Stimulated activated naive B cell treated with anti-CD40 and anti-IgM and Interleukin-4, amounts not matched to agents 10 μg/mL and 1 μg/mL and 100 μg/mL, for 72 hours (primary cell): ENCODE results near the gene EOLA1.
"Not testable (repeated sequence)": the region's sequence is repeated elsewhere in the genome, so short reads cannot be mapped to it uniquely, and the experiment has no call there.

Experiments used
- ATAC-seq, 2 donors: fragments of 150-1000 bp; cut with Tn5 transposase; replicated peaks; 2 replicates each; pipeline ENCODE4 v1.10.0; 2021; ENCODE audit warnings: moderate library complexity in 1 of 2
- DNase-seq: peaks from one replicate; pipeline ENCODE4 v3.0.0; 2021
- H3K27ac Mint-ChIP-seq: one replicate; pipeline ENCODE4 v1.8.0; 2022; ENCODE audit warnings: mild to moderate bottlenecking, mixed read lengths
- H3K27me3 Mint-ChIP-seq, 2 donors: one replicate each; pipeline ENCODE4 v1.8.0; 2022; ENCODE audit warnings: mixed read lengths in 2 of 2
- H3K36me3 Mint-ChIP-seq, 2 donors: one replicate each; pipeline ENCODE4 v1.8.0; 2022; ENCODE audit warnings: mixed read lengths in 2 of 2, mild to moderate bottlenecking in 1 of 2
- H3K4me1 Mint-ChIP-seq, 2 donors: one replicate each; pipeline ENCODE4 v1.8.0; 2022; ENCODE audit warnings: mixed read lengths in 2 of 2, mild to moderate bottlenecking in 1 of 2
- H3K4me3 Mint-ChIP-seq, 2 donors: one replicate each; pipeline ENCODE4 v1.8.0; 2022; ENCODE audit warnings: mild to moderate bottlenecking in 2 of 2, mixed read lengths in 2 of 2, moderate library complexity in 1 of 2
- H3K9me3 Mint-ChIP-seq, 2 donors: one replicate each; pipeline ENCODE4 v1.8.0; 2022; ENCODE audit warnings: mixed read lengths in 2 of 2, mild to moderate bottlenecking in 1 of 2

The EOLA1 gene

GRCh38 chrX:149521438-149521837, 19.4 kb upstream of the EOLA1 start:
- H3K9me3 Mint-ChIP-seq, result no peaks in the 10 kb centered on the region
- H3K36me3 Mint-ChIP-seq, result no peaks in the 10 kb centered on the region
- no peak overlapping the region for H3K27ac Mint-ChIP-seq
- peaks cover 18 to 31% of the 10 kb centered on the region in 2 donors for H3K27me3 Mint-ChIP-seq
- DNase-seq (no peak), ATAC-seq (no peak)
- H3K4me1 Mint-ChIP-seq, result peaks cover 2 to 15% of the 10 kb centered on the region in 2 donors
- no peak overlapping the region for H3K4me3 Mint-ChIP-seq

- DNase-seq (no peak), ATAC-seq (no peak)
- peaks cover 13 to 31% of the 10 kb centered on the region in 2 donors for H3K27me3 Mint-ChIP-seq
- peaks cover 1 to 11% of the 10 kb centered on the region in 2 donors for H3K4me1 Mint-ChIP-seq
- H3K36me3 Mint-ChIP-seq, result no peaks in the 10 kb centered on the region
- H3K4me3 Mint-ChIP-seq, result no peak overlapping the region
- no peaks in the 10 kb centered on the region for H3K9me3 Mint-ChIP-seq
- H3K27ac Mint-ChIP-seq, result no peak overlapping the region
Observed at GRCh38 chrX:149522916-149523315, 17.9 kb upstream of the EOLA1 start.

DNA sequence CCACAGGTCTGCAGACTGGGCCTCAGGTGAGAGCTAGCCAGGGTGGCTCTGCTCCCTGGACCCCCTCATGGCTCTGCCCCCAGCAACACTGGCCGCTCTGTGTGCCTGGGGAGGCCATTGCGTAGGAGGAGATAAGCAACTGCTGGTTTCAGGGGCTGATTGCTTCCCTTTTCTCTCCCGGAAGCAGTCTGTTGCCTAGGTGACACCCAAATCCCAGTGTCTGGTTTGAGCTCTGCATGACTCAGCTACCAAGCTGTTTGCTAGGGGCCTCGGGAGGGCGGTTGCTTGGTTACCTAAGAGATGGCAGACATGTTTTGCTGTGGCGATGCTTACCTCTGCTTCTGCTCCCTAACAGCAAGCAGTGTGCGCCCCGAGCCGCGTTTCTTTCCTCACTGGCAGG, 15.4 kb upstream of the EOLA1 start:
- not testable (repeated sequence) for H3K4me3 Mint-ChIP-seq
- ATAC-seq, result peak; percentile 94 to 96
- H3K4me1 Mint-ChIP-seq, result peaks cover 1 to 11% of the 10 kb centered on the region in 2 donors

GRCh38 chrX:149525903-149526302, 14.9 kb upstream of the EOLA1 start:
- H3K9me3 Mint-ChIP-seq, H3K27me3 Mint-ChIP-seq, H3K36me3 Mint-ChIP-seq, DNase-seq: not testable (repeated sequence)
- Mint-ChIP-seq H3K27ac (peak overlapping the region; percentile 80), H3K4me3 (peak overlapping the region in 1 of 2 donors; percentile 8), H3K4me1 (peaks cover 3 to 14% of the 10 kb centered on the region in 2 donors)
- ATAC-seq, result peak; percentile 39 to 54

More for the DNA sequence above, 15.4 kb upstream of the EOLA1 start:
- H3K36me3 Mint-ChIP-seq, H3K9me3 Mint-ChIP-seq, H3K27ac Mint-ChIP-seq: not testable (repeated sequence)
- peak; percentile 63 for DNase-seq
- peaks cover 6 to 14% of the 10 kb centered on the region in 2 donors for H3K27me3 Mint-ChIP-seq

DNA sequence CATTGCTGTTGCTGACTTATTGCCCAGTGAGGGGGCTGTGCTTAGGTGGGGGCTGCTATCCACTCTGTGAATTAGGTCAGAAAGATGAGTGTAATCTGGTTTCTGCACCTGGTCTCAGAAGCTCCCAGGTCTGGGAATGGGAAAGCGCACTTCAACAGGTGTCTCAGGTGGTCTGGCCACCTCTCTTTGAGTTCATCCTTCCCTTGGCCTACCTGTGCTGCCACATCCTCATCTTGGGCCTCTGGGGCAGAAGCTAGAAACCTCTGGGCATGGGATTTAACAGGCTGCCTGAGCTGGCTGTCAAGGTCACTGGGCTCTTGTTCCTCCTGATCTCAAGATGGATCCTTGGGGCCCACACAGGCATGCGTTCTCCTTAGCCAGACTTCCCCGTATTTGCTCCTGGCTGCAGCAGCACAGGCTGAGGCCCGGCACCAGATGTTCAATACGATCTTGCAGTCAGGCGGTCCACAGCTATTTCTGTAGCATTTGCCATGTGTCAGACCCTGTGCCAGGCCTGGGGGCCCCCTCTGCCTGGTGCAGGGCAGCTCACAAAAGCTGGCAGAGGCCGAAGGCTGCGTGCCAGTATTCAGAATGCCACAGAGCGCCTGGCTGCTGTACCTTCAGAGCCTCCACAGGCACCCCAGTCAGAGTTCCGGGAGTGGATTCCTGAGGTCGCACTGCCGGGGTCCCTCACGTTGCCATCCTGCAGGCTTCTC, 14.3 kb upstream of the EOLA1 start:
- ATAC-seq, DNase-seq, H3K27me3 Mint-ChIP-seq, H3K36me3 Mint-ChIP-seq, H3K9me3 Mint-ChIP-seq: not testable (repeated sequence)
- Mint-ChIP-seq H3K27ac (peak overlapping the region; percentile 80), H3K4me1 (peaks cover 7 to 19% of the 10 kb centered on the region in 2 donors), H3K4me3 (peak overlapping the region in 1 of 2 donors; percentile 27)

- no peaks in the 10 kb centered on the region for H3K27me3 Mint-ChIP-seq
- DNase-seq (no peak), ATAC-seq (peak in 1 of 2 donors; percentile 10)
- peaks cover 16 to 32% of the 10 kb centered on the region in 2 donors for H3K4me1 Mint-ChIP-seq
- no peak overlapping the region for H3K4me3 Mint-ChIP-seq
- no peaks in the 10 kb centered on the region for H3K9me3 Mint-ChIP-seq
- H3K36me3 Mint-ChIP-seq, result peaks cover 6 to 12% of the 10 kb centered on the region in 2 donors
- H3K27ac Mint-ChIP-seq, result no peak overlapping the region
Observed at GRCh38 chrX:149527705-149528104, 13.1 kb upstream of the EOLA1 start.

- Mint-ChIP-seq H3K36me3 (peaks cover 7 to 12% of the 10 kb centered on the region in 2 donors), H3K4me1 (peaks cover 16 to 34% of the 10 kb centered on the region in 2 donors), H3K27me3 (no peaks in the 10 kb centered on the region), H3K27ac (no peak overlapping the region), H3K9me3 (no peaks in the 10 kb centered on the region), H3K4me3 (no peak overlapping the region)
- ATAC-seq, result no peak
- DNase-seq, result no peak
Observed at GRCh38 chrX:149528381-149528780, 12.4 kb upstream of the EOLA1 start.

GRCh38 chrX:149531599-149531998, 9.2 kb upstream of the EOLA1 start:
- no peaks in the 10 kb centered on the region for H3K27me3 Mint-ChIP-seq
- H3K4me1 Mint-ChIP-seq, result peaks cover 15 to 23% of the 10 kb centered on the region in 2 donors
- peak; percentile 95 to 96 for ATAC-seq
- H3K9me3 Mint-ChIP-seq, result no peaks in the 10 kb centered on the region
- H3K27ac Mint-ChIP-seq, result peak overlapping the region; percentile 47
- H3K36me3 Mint-ChIP-seq, result peaks cover 7 to 23% of the 10 kb centered on the region in 2 donors
- DNase-seq, result no peak
- peak overlapping the region in 1 of 2 donors; percentile 39 for H3K4me3 Mint-ChIP-seq

DNA sequence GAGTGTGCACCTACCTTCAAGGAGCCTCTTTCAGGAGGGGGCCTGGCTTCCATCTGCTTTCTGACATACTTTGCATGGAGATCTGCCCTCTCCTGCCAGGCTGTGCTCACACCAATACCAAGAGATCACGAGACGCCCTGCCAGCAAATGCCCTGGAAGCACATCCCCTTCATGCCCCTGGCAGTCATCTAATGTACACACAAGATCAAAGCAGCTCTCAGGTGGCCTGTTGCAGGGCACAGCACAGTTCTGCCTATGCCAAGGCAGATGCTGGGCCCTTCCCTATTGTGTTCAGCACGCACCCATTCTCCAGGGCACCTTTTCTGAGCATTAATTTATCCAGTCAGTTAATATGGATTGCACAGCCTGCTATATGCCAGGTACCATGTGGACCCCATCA, 7.9 kb upstream of the EOLA1 start:
- H3K27me3 Mint-ChIP-seq, H3K4me3 Mint-ChIP-seq, ATAC-seq, H3K27ac Mint-ChIP-seq, H3K9me3 Mint-ChIP-seq, DNase-seq: not testable (repeated sequence)
- H3K36me3 Mint-ChIP-seq, result peaks cover 7 to 23% of the 10 kb centered on the region in 2 donors
- H3K4me1 Mint-ChIP-seq, result peaks cover 15 to 23% of the 10 kb centered on the region in 2 donors

GRCh38 chrX:149533999-149534398, 6.8 kb upstream of the EOLA1 start:
- not testable (repeated sequence) for ATAC-seq, DNase-seq, H3K9me3 Mint-ChIP-seq, H3K27ac Mint-ChIP-seq, H3K27me3 Mint-ChIP-seq, H3K4me3 Mint-ChIP-seq
- peaks cover 15 to 25% of the 10 kb centered on the region in 2 donors for H3K4me1 Mint-ChIP-seq
- peaks cover 7 to 22% of the 10 kb centered on the region in 2 donors for H3K36me3 Mint-ChIP-seq

DNA sequence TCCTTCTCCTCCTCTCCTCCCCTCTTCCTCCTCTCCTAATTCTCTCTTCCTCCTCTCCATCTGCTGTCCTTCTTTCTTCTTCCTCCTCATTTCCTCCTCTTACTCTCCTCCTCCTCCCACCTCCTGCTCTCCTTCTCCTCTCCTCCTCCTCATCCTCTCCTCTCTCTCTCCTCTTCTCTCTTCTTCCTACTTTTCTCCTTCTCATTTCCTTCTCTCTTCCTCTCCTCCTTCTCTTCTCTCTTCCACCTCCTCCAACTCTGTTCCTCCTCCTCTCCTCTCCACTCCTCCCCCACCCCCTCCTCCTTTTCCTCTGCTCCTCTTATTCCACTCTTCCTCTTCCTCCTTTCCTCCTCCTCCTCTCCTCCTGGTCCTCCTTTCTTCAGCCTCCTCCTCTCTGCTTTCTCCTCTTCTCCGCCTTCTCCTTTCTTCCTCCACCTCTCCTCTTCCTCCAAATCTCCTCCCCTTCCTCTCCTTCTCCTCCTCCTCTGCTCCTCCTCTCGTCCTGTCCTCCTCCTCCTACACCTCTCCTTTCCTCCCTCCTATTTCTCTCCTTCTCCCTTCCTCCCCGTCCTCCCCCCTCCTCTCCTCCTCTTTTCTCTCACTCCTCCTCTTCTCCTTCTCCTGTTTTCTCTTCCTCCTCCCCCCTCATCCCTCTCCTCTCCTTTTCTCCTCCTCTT, 5.7 kb upstream of the EOLA1 start:
- not testable (repeated sequence) for H3K9me3 Mint-ChIP-seq, H3K27me3 Mint-ChIP-seq, H3K27ac Mint-ChIP-seq, ATAC-seq, H3K4me3 Mint-ChIP-seq, DNase-seq
- H3K36me3 Mint-ChIP-seq, result peaks cover 4 to 17% of the 10 kb centered on the region in 2 donors
- H3K4me1 Mint-ChIP-seq, result peaks cover 17 to 34% of the 10 kb centered on the region in 2 donors

DNA sequence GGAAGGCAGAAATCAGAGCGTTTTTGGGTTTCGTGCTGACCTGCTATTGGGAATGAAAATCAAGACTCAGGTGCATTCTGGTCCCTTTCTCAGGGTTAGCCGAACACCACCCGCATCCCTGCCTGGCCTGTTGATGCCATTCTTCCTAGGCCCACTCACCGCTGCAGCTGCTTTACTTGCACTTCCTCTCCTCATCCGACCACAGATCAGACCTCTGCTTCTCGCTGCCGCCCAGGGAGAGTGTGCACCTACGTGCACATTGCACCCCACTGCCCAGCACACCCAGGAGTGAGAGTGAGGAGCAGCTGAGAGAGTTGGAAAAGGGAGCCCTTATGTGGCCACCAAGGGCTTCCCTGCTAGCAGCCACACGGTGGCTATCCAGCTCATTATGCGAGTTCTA, 3.3 kb upstream of the EOLA1 start:
- not testable (repeated sequence) for DNase-seq, H3K27ac Mint-ChIP-seq, H3K4me3 Mint-ChIP-seq, H3K27me3 Mint-ChIP-seq, H3K9me3 Mint-ChIP-seq, ATAC-seq
- H3K4me1 Mint-ChIP-seq, result peaks cover 6 to 20% of the 10 kb centered on the region in 2 donors
- peaks cover 3 to 13% of the 10 kb centered on the region in 2 donors for H3K36me3 Mint-ChIP-seq

- H3K9me3 Mint-ChIP-seq, result no peaks in the 10 kb centered on the region
- peak overlapping the region; percentile 90 to 94 for H3K4me3 Mint-ChIP-seq
- peaks cover 7 to 16% of the 10 kb centered on the region in 2 donors for H3K4me1 Mint-ChIP-seq
- peaks cover under 1 to 9% of the 10 kb centered on the region in 2 donors for H3K36me3 Mint-ChIP-seq
- peak overlapping the region; percentile 86 for H3K27ac Mint-ChIP-seq
- peak; percentile 77 for DNase-seq
- ATAC-seq, result peak; percentile 48 to 55
- H3K27me3 Mint-ChIP-seq, result no peaks in the 10 kb centered on the region
Observed at GRCh38 chrX:149539283-149540130, 1.3 kb upstream of the EOLA1 start.

- Mint-ChIP-seq H3K36me3 (peaks cover 4 to 7% of the 10 kb centered on the region in 2 donors), H3K9me3 (no peaks in the 10 kb centered on the region), H3K27ac (peak overlapping the region; percentile 98), H3K27me3 (no peaks in the 10 kb centered on the region), H3K4me3 (peak overlapping the region; percentile 90 to 91), H3K4me1 (peaks cover 7 to 16% of the 10 kb centered on the region in 2 donors)
- ATAC-seq (peak; percentile 40 to 57), DNase-seq (no peak)
Observed at GRCh38 chrX:149540131-149540620, 636 bp upstream of the EOLA1 start.
